GM23248 (cell line): ENCODE measurements around the gene ARRB1. TPM values are rescaled to one million over a fixed set of nuclear protein-coding genes. Genes with fewer than 3 reads are reported as not detected.
"Not testable (repeated sequence)": the region's sequence is repeated elsewhere in the genome, so short reads cannot be mapped to it uniquely, and the experiment has no call there.

ENCODE experiments used
- DNase-seq: peaks from one replicate; pipeline ENCODE4 v3.0.0-alpha.2; 2015
- H2AFZ ChIP-seq: fragments of 200-600 bp; sonication (generic); 2 replicates; pipeline ENCODE4 v1.6.1; 2016; ENCODE audit warnings: antibody characterized with exemption
- H3F3A ChIP-seq: fragments of 200-600 bp; sonication (generic); 2 replicates; pipeline ENCODE4 v1.6.1; 2016; ENCODE audit warnings: mild to moderate bottlenecking, antibody characterized with exemption, mixed run types; ENCODE audit not compliant: insufficient read depth
- H3K27ac ChIP-seq: fragments of 200-600 bp; sonication (generic); 2 replicates; pipeline ENCODE4 v1.5.1; 2016; ENCODE audit warnings: mild to moderate bottlenecking
- H3K27me3 ChIP-seq: fragments of 200-600 bp; sonication (generic); replicated peaks from 2 replicates; pipeline ENCODE4 v1.6.1; 2016; ENCODE audit warnings: mild to moderate bottlenecking; ENCODE audit not compliant: insufficient read depth
- H3K36me3 ChIP-seq: fragments of 200-600 bp; sonication (generic); 2 replicates; pipeline ENCODE4 v1.6.1; 2016; ENCODE audit warnings: low read depth, mild to moderate bottlenecking
- H3K4me1 ChIP-seq: fragments of 200-600 bp; sonication (generic); 2 replicates; pipeline ENCODE4 v1.6.1; 2016; ENCODE audit warnings: mild to moderate bottlenecking; ENCODE audit not compliant: insufficient read depth
- H3K4me2 ChIP-seq: fragments of 200-600 bp; sonication (generic); one replicate; pipeline ENCODE4 v1.6.1; 2016; ENCODE audit warnings: mild to moderate bottlenecking; ENCODE audit not compliant: unreplicated experiment
- H3K4me3 ChIP-seq: fragments of 200-600 bp; sonication (generic); 2 replicates; pipeline ENCODE4 v1.5.1; 2016; ENCODE audit warnings: mild to moderate bottlenecking
- H3K79me2 ChIP-seq: fragments of 200-600 bp; sonication (generic); 2 replicates; pipeline ENCODE4 v1.6.1; 2016; ENCODE audit warnings: mild to moderate bottlenecking; ENCODE audit not compliant: insufficient read depth
- H3K9ac ChIP-seq: fragments of 200-600 bp; sonication (generic); 2 replicates; pipeline ENCODE4 v1.6.1; 2016; ENCODE audit warnings: mild to moderate bottlenecking
- H3K9me2 ChIP-seq: fragments of 200-600 bp; sonication (generic); 2 replicates; pipeline ENCODE4 v1.6.1; 2016; ENCODE audit warnings: mixed run types, mild to moderate bottlenecking, moderate library complexity; ENCODE audit not compliant: insufficient read depth
- H3K9me3 ChIP-seq: fragments of 200-600 bp; sonication (generic); one replicate; pipeline ENCODE4 v1.6.1; 2017; ENCODE audit warnings: low read depth
- H4K20me1 ChIP-seq: fragments of 200-600 bp; sonication (generic); 2 replicates; pipeline ENCODE4 v1.6.0; 2016; ENCODE audit not compliant: insufficient read depth
- EZH2 ChIP-seq: fragments of 200-600 bp; sonication (generic); IDR thresholded peaks from 2 replicates; pipeline ENCODE4 v1.6.1; 2018; ENCODE audit warnings: antibody characterized with exemption, mild to moderate bottlenecking; ENCODE audit not compliant: insufficient read depth, poor library complexity, severe bottlenecking
- EZH2phosphoT487 ChIP-seq: fragments of 200-600 bp; sonication (generic); IDR thresholded peaks from 2 replicates; pipeline ENCODE4 v1.6.1; 2018; ENCODE audit warnings: antibody characterized with exemption, moderate library complexity, mild to moderate bottlenecking, low read depth; ENCODE audit not compliant: insufficient read depth
- WGBS, 2 experiments: methylation state at CpG; one replicate each; pipeline ENCODE4 v1.1.6; 2015 to 2017; ENCODE audit warnings: low lambda C conversion rate in 2 of 2, low coverage in 1 of 2; ENCODE audit errors: missing lambda C conversion rate in 2 of 2; 5-methylcytosine and 5-hydroxymethylcytosine counted together
- in situ Hi-C: fragments of 300-500 bp; cut with MboI; formaldehyde crosslinking; loops from 2 replicates; pipeline ENCODE4 v1.15.0; 2020
- polyA plus RNA-seq: library from polyadenylated mRNA; unstranded; fragments of >200 nt; fragmentation: Nextera tagmentation; extraction: Ambion mirVana; gene quantifications from 2 replicates; pipeline ENCODE4 v1.2.1, GENCODE V29; 2016
- total RNA-seq: library from RNA; depleted of rRNA; stranded (reverse); fragments of >200 nt; shearing (Covaris generic); gene quantifications from 2 replicates; pipeline ENCODE4 v1.2.3, GENCODE V29; 2014

Gene ARRB1
- total and polyA plus RNA-seq, 2 experiments from 2014 or later = 2.0 to 3.1 TPM

GRCh38 chr11:75333807-75334140 is 17.7 kb downstream of the ARRB1 start:
- TF ChIP-seq EZH2 = no peak
- TF ChIP-seq EZH2phosphoT487 = no peak
- in situ Hi-C loops = loop anchor here (10.0 kb wide), 1 partner anchor 51 kb away; no protein-coding TSS in a partner anchor
- DNase-seq = no peak

GRCh38 chr11:75333022-75333806 is 18.2 kb downstream of the ARRB1 start:
- peaks cover 18% of the 10 kb centered on the region for H3K4me1 ChIP-seq
- in situ Hi-C loops = loop anchor here (10.0 kb wide), 1 partner anchor 52 kb away; no protein-coding TSS in a partner anchor
- no peak overlapping the region for H3K4me2 ChIP-seq
- H3K9ac ChIP-seq = no peak overlapping the region
- no peak overlapping the region for H3K27ac ChIP-seq
- WGBS, 2 experiments = 83 to 86% methylated on average over 8 of the region's 8 CpGs
- H4K20me1 ChIP-seq = no peaks in the 10 kb centered on the region
- H3K9me2 ChIP-seq = no peaks in the 10 kb centered on the region
- H3K9me3 ChIP-seq = no peaks in the 10 kb centered on the region
- H3K4me3 ChIP-seq = no peak overlapping the region
- TF ChIP-seq EZH2phosphoT487 (no peak), EZH2 (no peak)
- no peaks in the 10 kb centered on the region for H3K79me2 ChIP-seq
- no peak for DNase-seq
- no peaks in the 10 kb centered on the region for H3K36me3 ChIP-seq
- no peak overlapping the region for H2AFZ ChIP-seq
- no peaks in the 10 kb centered on the region for H3K27me3 ChIP-seq
- peaks cover 15% of the 10 kb centered on the region; the same call in 1 of the 2 replicates for H3F3A ChIP-seq

More at GRCh38 chr11:75333807-75334140, 17.7 kb downstream of the ARRB1 start:
- Histone ChIP-seq H4K20me1 (no peaks in the 10 kb centered on the region), H3K4me3 (no peak overlapping the region), H3K9me3 (no peaks in the 10 kb centered on the region), H3K4me1 (peaks cover 20% of the 10 kb centered on the region), H2AFZ (no peak overlapping the region), H3K9me2 (no peaks in the 10 kb centered on the region), H3K27me3 (no peaks in the 10 kb centered on the region), H3K4me2 (no peak overlapping the region), H3K9ac (no peak overlapping the region), H3K79me2 (no peaks in the 10 kb centered on the region), H3F3A (peaks cover 18% of the 10 kb centered on the region; the same call in 1 of the 2 replicates), H3K36me3 (no peaks in the 10 kb centered on the region), H3K27ac (no peak overlapping the region)
- WGBS, 2 experiments = 89 to 90% methylated on average over 7 of the region's 7 CpGs

- H3K27me3 ChIP-seq, H3F3A ChIP-seq, H3K4me3 ChIP-seq, H3K9me3 ChIP-seq, H3K36me3 ChIP-seq, H3K27ac ChIP-seq, H3K9me2 ChIP-seq, H3K4me1 ChIP-seq, H2AFZ ChIP-seq, H3K4me2 ChIP-seq, H3K79me2 ChIP-seq, H4K20me1 ChIP-seq, H3K9ac ChIP-seq, DNase-seq: not testable (repeated sequence)
- in situ Hi-C loops = loop anchor here (10.0 kb wide), 1 partner anchor 53 kb away; no protein-coding TSS in a partner anchor
- WGBS, 2 experiments = 85 to 90% methylated on average over 8 to 9 of the region's 9 CpGs
These were observed 19.7 kb downstream of the ARRB1 start for GRCh38 chr11:75331761-75332160.

GRCh38 chr11:75331304-75331703 is 20.2 kb downstream of the ARRB1 start:
- not testable (repeated sequence) for H3K4me3 ChIP-seq, H3K27ac ChIP-seq, H4K20me1 ChIP-seq, H3F3A ChIP-seq, H3K36me3 ChIP-seq, H3K4me2 ChIP-seq, H2AFZ ChIP-seq, H3K9ac ChIP-seq, H3K79me2 ChIP-seq, H3K9me3 ChIP-seq, H3K27me3 ChIP-seq, H3K9me2 ChIP-seq, DNase-seq
- 90 to 96% methylated on average over 6 of the region's 6 CpGs for WGBS, 2 experiments
- in situ Hi-C loops = loop anchor here (10.0 kb wide), 1 partner anchor 53 kb away; no protein-coding TSS in a partner anchor
- peaks cover 10% of the 10 kb centered on the region for H3K4me1 ChIP-seq

GRCh38 chr11:75330886-75331285 is 20.6 kb downstream of the ARRB1 start:
- WGBS, 2 experiments = 98 to 99% methylated on average over 14 of the region's 14 CpGs
- not testable (repeated sequence) for DNase-seq, H3K79me2 ChIP-seq, H3K4me2 ChIP-seq, H3F3A ChIP-seq, H3K36me3 ChIP-seq, H3K9me3 ChIP-seq, H3K4me3 ChIP-seq, H3K27me3 ChIP-seq, H4K20me1 ChIP-seq, H2AFZ ChIP-seq, H3K9me2 ChIP-seq, H3K9ac ChIP-seq, H3K27ac ChIP-seq
- in situ Hi-C loops = loop anchor here (10.0 kb wide), 1 partner anchor 54 kb away; no protein-coding TSS in a partner anchor
- peaks cover 14% of the 10 kb centered on the region for H3K4me1 ChIP-seq
